Stimulated activated CD8-positive, alpha-beta memory T cell treated with anti-CD3 and anti-CD28 coated beads, Interleukin-15, amount 100 ng/mL, for 48 hours (primary cell): ENCODE measurements around the gene PRKG1.
"Not testable (repeated sequence)": the region's sequence is repeated elsewhere in the genome, so short reads cannot be mapped to it uniquely, and the experiment has no call there.

ENCODE experiments used
- DNase-seq, 2 donors: peaks; one replicate each; pipeline ENCODE4 v3.0.0-alpha.2; 2020; ENCODE audit warnings: low read depth in 2 of 2

Gene PRKG1

GRCh38 chr10:51656503-51656902 is 582.2 kb downstream of the PRKG1 start:
- no peak for DNase-seq

- no peak for DNase-seq
Measured at GRCh38 chr10:51658000-51658399, 583.7 kb downstream of the PRKG1 start.

GRCh38 chr10:51659344-51659743 is 585.1 kb downstream of the PRKG1 start:
- no peak for DNase-seq

GRCh38 chr10:51663086-51663485 is 588.8 kb downstream of the PRKG1 start:
- no peak for DNase-seq

DNA sequence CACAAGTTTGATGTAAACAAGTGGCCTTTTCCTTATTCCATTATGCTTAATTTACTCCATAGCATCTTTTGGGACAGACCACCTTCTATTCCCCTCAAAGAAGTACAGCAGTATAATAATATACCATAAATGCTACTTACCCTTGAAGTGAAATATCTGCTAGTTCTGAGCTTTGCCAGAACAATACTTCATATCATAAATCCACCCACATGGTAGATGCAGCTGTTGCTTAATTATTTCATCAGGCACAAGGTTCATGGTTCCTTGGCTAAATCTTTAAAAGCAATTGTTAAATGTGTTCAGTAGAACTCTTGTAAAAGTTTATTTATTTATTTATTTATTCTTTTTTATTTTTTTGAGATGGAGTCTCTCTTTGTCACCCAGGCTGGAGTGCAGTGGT is 592.2 kb downstream of the PRKG1 start:
- DNase-seq: no peak

GRCh38 chr10:51667678-51668335 is 593.5 kb downstream of the PRKG1 start:
- DNase-seq: no peak

GRCh38 chr10:51668336-51668689 is 594.0 kb downstream of the PRKG1 start:
- no peak for DNase-seq

DNA sequence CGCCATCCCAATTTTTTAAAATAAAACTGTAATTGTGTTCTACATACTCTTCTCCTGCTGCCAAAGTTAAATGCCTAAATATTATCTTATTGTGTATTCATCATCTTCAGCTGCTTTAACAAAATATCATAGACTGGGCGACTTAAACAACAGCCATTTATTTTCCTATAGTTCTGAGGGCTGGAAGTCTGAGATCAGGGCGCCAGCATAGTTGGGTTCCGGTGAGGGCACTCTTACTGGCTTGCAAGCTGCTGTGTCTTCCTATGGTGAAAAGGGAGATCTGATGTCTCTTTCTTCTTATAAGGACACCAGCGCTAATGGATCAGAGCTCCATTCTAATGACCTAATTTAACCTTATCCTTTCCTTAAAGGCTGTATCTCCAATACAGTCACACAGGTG is 594.8 kb downstream of the PRKG1 start:
- DNase-seq: no peak

GRCh38 chr10:51672039-51672535 is 597.8 kb downstream of the PRKG1 start:
- no peak for DNase-seq

DNA sequence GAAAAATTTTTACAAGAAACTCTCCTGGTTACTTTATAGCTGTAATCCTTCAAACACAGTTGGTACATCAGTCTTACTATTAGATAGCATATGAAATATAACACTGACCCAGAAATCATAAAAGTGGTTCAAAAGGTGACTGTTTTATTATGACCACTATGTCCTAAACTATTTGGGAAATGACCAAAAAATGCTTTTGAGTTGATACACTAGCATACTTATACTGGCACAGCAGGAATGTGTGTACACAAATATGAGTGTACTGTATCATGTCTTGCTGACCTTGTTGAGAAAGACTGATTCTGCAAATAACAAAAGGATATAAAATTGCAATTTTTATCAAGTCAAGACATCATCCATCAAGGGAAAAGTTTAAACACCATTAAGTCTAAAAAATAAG is 600.8 kb downstream of the PRKG1 start:
- DNase-seq: no peak

DNA sequence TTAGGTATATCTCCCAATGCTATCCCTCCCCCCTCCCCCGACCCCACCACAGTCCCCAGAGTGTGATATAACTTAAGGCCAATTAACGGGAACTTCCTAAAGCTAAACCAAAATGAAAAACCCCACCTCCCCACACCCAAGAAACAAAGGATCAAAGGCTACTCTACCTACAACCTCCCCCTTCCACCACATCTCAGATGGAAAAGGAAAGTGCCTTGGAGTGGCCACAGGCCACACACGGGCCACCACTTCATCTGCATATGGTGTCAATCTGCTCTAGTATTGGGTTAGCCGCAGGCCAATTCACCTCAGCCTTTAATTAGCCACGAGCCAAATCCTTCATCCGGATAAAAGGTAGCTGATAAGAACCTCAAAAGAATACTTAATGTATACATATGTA is 605.6 kb downstream of the PRKG1 start:
- no peak for DNase-seq

DNA sequence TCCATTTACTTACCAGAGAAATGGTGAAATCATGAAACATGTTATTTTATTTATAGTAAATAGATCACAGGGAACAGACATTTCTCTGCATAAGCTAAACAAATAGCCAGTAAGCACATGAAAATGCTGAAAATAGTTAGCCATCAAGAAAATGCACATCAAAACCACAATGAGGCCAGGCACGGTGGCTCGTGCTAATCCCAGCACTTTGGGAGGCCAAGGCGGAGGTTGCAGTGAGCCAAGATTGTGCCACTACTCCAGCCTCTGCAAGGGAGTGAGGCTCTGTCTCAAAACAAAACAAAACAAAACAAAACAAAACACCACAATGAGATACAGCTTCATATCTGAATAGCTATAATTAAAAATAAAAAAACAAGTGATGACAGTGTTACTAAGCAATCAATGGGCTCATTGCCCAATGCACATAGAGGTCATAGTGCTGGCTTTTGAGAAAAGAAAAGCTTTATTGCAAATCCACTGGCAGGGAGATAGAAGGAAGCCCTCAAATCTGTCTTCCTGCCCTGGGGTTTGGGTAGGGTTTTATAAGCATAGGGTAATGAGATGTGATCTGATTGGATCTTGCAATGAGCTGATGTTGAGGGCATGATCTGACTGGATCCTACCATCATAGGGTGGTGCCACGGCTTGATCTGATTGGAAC is 608.9 kb downstream of the PRKG1 start:
- no peak for DNase-seq

GRCh38 chr10:51685768-51686167 is 611.5 kb downstream of the PRKG1 start:
- DNase-seq: no peak

GRCh38 chr10:51687296-51687695 is 613.0 kb downstream of the PRKG1 start:
- no peak for DNase-seq

GRCh38 chr10:51688826-51689225 is 614.5 kb downstream of the PRKG1 start:
- DNase-seq: not testable (repeated sequence)

GRCh38 chr10:51689536-51689935 is 615.2 kb downstream of the PRKG1 start:
- DNase-seq: no peak

DNA sequence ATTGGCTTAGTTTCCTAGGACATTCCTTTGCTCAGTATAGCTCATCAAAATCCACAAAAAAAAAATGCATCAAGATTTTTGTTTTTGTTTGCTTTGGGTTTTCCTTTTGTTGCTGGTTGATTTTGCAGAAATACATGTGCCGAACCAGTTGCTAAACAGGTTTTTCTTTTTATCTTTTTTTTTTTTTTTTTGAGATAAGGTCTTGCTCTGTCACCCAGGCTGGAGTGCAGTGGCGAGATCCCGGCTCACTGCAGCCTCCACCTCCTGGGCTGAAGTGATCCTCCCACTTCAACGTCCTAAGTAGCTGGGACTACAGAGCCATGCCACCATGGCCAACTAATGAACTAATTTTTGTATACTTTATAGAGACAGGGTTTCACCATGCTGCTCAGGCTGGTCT is 616.8 kb downstream of the PRKG1 start:
- no peak for DNase-seq

- DNase-seq: no peak
Measured at GRCh38 chr10:51694086-51694768, 619.9 kb downstream of the PRKG1 start.

DNA sequence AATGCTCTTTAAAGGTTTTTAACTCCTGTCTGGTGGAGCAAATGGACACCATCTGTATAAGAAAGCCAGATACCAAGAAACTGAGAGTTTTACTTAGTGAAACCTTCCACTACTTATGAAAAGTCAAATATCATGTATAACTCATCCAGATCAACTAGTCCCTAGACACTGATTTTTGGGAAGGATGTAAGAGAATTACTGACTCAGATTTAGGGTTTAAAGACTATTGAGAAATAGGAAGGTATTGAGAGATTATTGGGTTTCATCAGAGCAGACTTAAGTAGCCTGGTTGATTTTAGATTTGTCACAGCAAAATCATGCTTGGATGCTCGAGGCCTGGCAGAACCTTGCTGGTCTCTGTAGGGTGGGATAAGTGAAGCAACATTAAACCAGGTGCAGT is 622.0 kb downstream of the PRKG1 start:
- DNase-seq: no peak

GRCh38 chr10:51698473-51699063 is 624.3 kb downstream of the PRKG1 start:
- DNase-seq: no peak

- no peak for DNase-seq
Measured at GRCh38 chr10:51699145-51699474, 624.8 kb downstream of the PRKG1 start.

- DNase-seq: peak; percentile 80 to 83
Measured at GRCh38 chr10:51699475-51700227, 625.4 kb downstream of the PRKG1 start, which contains the start of gene CSTF2T. Gene CSTF2T, minus strand, starts transcription at chr10:51699595. Its CDS starts 46 bp downstream, at chr10:51699549.
